ENCODE results near the gene MFAP4.

Gene MFAP4

GRCh38 chr17:19348081-19348650 lies 38.8 kb downstream of the MFAP4 start:
- no peak for DNase-seq (ENCODE audit: low spot score)

DNA sequence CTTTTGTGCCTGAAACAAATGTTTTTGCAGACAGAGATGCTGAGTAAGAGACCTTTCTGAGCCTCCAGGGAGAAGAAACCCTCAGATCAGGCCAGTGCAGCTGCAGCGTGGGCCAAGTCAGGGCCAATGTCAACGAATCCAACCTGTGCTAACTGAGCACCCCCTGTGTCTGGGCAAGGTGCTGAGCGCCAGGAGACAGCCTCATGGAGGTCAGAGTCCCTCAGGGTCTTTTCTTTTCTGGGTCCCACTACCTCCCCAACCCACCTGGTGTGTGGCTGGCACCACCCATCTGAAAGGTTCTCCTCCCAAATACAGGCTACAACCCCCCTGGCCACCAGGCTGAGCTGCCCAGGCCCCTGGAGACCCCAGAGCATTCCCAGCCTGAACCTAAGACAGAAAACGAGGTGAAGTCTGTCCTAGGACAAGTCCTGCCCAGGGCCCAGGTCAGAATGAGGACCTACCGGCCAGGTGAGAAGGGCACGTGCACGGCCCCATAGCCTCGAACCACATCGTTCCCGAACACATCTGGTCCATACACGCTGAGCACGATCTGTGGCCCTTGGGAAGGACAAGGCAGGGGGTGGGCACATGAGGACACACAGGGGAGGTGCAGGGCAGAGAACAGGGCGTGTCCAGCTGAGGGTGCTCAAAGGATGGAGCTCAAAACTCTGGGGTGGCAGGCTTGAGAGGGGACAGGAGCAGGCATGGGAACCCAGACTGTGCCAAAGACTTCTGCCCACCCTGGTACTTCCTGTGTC lies 39.5 kb downstream of the MFAP4 start:
- DNase-seq (ENCODE audit: low spot score) = no peak

- DNase-seq (ENCODE audit: low spot score) = peak; percentile 69
These were observed 40.4 kb downstream of the MFAP4 start for GRCh38 chr17:19346351-19347255.

DNA sequence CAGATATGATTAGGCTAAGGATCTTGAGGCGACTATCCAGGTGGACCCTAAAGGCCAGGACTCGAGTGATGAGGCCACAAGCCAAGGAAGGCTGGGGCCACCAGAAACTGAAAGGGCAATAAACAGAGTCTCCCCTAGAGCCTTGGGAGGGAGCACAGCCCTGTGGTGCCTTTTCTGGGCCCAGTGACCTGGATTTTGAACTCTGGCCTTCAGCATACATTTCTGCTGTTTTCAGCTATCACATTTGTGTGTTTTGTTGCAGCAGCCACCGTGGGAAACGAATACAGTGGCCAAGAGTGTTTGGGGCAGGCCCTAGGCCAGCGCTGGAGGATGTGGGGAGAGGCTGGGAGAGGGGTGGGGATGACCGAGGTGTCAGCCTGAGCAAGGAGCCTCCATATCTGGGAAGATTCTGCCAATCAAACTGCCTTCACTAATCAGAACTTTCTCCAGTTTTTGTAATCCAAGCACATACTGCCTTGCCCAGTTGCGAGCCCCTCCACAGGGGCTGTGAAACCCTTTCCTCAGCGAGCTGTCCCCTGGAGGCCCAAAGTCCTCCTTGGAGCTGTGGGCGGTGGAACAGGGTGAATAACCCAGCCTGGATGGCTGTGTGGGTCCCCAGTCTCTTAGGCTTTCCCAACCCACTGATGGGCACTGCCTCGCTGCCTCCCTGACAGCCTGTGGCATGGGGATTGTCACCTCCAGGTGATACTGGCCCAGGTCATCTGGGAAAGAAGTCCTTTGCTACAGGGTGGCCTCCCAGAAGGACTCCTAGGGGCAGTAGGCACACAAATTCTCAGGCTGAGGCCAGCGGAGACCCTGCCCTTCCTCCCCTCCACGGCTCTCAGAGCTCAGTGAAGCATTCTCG lies 41.3 kb downstream of the MFAP4 start:
- DNase-seq (ENCODE audit: low spot score) = no peak

DNA sequence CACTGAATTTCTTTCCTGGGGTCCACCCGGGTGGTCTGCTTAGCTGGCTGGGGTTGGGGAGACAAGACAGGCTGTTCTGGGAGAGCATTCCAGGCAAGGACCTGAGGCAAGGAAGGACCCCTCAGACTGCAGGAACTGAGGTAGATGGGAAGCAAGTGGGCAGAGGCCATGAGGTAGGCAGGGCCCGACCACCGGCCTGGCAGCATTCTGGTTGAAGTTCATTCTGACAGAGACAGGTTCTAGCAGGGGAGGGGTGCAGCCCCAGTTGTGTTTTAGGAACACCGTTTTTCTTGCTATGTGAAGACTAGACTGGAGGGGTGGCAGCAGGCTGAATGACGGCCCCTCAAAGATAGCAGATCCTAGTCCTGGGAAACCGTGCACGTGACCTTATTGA lies 41.9 kb downstream of the MFAP4 start:
- no peak for DNase-seq (ENCODE audit: low spot score)

- DNase-seq (ENCODE audit: low spot score) = no peak
These were observed 42.5 kb downstream of the MFAP4 start for GRCh38 chr17:19344311-19345066.

GRCh38 chr17:19343671-19344151 lies 43.3 kb downstream of the MFAP4 start:
- DNase-seq (ENCODE audit: low spot score) = no peak

DNA sequence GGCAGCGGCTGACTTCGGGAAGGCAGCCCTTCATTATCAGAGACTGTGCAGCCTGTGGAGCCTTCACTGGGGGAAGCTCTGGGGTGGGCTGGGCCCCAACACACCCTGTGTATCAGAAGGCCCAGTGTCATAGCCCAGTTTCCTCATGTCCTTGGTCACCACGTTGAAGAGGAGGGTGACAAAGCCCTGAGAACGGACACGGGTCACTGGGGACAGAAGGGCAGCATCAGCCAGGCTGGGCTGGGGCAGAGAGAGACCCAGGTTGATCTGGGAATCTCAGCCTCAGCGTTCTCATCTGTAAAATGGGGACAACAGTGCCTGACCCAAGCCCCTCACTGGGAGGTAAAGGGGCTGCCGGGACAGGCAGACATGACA lies 43.7 kb downstream of the MFAP4 start:
- no peak for DNase-seq (ENCODE audit: low spot score)

DNA sequence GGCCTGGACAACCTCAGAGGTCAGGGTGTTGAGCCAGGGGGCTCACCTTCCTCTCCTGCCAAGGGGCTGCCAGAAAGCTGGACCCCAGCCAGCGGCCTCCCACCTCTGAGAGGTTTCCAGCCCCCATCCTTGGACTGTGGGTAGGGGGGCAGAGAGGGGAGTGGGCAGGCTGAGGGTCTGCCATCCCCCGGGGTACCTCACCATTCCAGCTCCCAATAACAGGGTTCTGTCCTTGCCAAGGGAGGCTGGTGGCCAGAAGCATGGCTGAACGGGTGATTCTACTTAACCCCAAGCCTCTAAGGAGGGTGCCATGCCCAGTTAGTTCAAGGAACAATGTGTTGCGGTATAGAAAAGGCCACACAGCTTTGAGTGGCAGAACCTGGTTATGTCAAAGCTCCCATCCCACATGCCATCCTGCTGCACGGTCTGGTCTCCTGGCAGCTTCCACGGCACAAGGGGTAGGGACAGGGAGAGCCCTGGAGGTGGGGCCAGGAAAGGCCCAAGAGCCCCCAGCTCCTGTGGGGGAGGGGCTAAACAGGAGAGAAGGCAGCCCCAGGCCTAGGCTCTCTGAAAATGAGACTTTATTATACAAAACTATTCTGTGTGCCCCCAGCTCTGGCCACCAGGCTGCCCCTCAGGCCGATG lies 44.3 kb downstream of the MFAP4 start:
- no peak for DNase-seq (ENCODE audit: low spot score)

GRCh38 chr17:19341641-19342610 lies 45.1 kb downstream of the MFAP4 start:
- DNase-seq (ENCODE audit: low spot score) = no peak

DNA sequence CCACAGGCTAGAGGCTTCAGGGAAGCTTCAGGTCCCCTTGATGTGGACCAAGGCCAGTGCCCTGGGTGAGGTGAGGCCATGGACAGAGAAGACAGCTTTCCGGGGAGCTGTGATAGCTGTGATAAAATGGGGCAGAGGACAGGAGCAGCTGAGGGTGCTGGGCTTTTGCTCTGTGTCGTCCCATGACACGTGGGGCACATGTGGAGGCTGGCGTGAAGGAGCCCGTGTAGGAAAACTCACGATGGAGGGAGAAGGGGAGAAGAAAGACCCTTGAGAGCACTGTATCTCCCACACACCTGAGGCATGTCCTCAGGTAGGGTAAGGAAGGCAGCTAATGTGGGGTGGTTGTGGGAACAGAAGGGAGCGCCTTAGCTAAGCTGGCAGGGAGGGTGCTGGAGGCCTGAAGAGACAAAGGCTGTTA lies 45.8 kb downstream of the MFAP4 start:
- DNase-seq (ENCODE audit: low spot score) = no peak

DNA sequence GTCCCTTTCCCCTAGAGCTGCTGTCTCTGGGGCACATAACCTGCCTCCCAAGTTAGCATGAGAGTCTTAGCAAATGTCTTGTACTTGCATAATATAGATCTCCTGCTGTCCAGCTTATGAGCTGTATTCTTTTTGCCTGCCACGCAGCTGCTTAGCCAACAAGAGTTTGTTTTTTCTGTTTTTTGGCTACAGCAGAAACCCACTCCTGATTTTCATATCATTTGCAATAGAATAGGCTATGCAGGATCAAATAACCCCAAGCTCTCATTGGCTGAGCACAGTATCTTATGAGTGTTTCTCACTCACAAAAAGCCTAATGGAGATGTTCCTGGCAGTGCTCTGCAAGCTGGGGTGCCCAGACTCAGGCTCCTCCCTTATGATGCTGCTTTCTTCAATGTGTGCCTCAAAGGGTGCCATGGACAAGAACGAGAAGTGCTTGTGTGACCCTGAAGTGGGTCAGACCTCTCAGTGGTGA lies 47.6 kb downstream of the MFAP4 start:
- DNase-seq (ENCODE audit: low spot score) = no peak

GRCh38 chr17:19338031-19338990 lies 48.7 kb downstream of the MFAP4 start:
- no peak for DNase-seq (ENCODE audit: low spot score)

GRCh38 chr17:19337712-19338023 lies 49.3 kb downstream of the MFAP4 start:
- no peak for DNase-seq (ENCODE audit: low spot score)

DNA sequence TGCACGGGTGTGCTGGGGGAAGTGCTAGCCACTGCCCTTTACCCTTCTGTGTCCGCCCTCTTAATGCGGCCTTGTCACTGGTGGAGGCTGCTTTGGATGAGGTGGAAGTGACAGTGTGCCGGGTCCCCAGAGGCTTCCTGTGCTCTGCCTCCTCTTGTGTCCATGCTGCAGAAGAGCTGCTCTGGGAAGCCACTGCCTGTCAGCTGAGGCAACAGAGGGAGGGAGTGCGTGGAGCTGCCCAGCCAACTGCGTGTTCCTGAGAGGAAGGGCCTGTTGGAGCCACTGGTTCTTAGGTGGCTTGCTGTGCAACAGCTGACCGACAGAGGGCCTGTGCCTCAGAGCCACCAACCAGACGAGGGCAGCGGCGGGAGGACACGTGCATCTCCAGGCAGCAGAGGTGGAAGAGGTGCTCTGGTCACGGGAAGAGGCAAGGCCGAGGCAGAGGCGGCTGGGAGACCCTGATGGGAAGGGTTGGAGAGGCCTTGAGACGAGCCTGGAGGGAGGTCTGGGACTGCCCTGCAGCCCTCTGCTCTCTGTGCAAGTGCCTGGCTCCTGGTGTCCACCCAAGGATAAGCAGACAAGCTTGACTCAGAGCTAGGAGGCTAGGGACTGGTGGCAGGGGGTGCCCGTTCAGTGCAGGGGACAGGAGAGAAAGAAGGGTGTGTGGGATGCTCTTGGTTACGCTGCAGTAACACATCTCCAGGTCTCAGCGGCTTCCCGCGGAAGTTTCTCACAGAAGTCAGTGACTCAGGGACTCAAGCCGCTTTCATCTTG lies 49.9 kb downstream of the MFAP4 start:
- DNase-seq (ENCODE audit: low spot score) = peak; percentile 68

GRCh38 chr17:19335951-19336631 lies 50.9 kb downstream of the MFAP4 start:
- no peak for DNase-seq (ENCODE audit: low spot score)

- DNase-seq (ENCODE audit: low spot score) = no peak
These were observed 52.7 kb downstream of the MFAP4 start for GRCh38 chr17:19334331-19334730.
